NCI-H2171 treated with DMSO at 0.1 percent for 48 hours (cell line): ENCODE measurements around the gene MYOZ1.
"Not testable (repeated sequence)": the region's sequence is repeated elsewhere in the genome, so short reads cannot be mapped to it uniquely, and the experiment has no call there.

ENCODE experiments used
- DNase-seq: peaks from one replicate; lab custom pipeline; 2025; lab: John Stamatoyannopoulos, UW

Gene MYOZ1

GRCh38 chr10:73647211-73647874 lies 6.1 kb upstream of the MYOZ1 start:
- DNase-seq = peak; percentile 50

GRCh38 chr10:73646598-73647041 lies 5.3 kb upstream of the MYOZ1 start:
- DNase-seq = no peak

GRCh38 chr10:73645251-73645650 lies 4.0 kb upstream of the MYOZ1 start:
- DNase-seq = no peak

- DNase-seq = no peak
These were observed 3.5 kb upstream of the MYOZ1 start for GRCh38 chr10:73644767-73645166.

DNA sequence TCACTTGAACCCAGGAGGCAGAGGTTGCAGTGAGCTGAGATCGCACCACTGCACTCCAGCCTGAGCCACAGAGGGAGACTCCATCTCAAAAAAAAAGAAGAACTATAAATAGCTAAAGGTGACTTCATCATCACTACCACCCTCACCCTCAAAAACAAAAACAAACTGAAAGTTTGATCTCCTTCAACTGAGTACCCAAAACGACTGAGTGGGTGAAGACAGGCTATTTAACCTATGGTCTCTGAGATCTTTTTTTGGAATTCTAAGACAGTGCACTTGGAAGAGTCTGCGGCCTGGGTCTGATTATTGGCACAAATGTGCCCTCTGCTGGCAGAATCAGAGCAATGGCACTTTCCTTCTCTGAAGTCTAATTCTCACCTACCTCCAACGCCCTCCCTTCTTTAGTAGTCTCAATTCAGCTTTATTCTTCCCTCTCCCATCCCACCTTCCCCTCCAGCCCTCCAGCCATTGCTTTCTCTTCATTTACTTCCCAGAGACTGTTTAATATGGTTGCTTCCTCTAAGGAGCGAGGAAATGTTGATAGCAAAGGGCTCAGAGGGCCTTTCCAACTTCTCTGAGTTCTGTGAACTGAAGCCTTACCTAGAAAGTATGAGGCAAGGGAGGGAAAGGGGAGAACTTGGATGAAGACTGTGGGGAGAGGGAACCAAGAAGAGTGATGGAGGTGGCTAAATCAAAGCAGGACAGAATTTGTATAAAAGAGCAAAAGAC lies 2.9 kb upstream of the MYOZ1 start:
- peak; percentile 71 for DNase-seq

DNA sequence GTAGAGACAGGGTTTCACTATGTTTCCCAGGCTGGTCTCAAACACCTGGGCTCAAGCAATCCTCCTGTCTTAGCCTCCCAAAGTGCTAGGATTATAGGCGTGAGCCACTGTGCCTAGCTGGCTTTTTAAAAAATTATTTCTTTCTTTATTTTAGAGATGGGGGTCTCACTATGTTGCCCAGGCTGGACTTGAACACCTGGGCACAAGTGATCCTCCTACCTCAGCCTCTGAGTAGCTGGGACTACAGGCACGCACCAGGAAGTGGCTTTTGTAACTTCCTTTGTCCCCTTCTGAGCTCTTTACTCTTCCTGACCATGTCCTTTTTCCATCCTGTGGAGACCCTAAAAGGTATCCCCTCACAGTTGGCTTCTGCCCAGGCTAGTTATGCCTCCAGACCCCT lies 2.1 kb upstream of the MYOZ1 start:
- DNase-seq = no peak

GRCh38 chr10:73639286-73639685 lies 2.0 kb downstream of the MYOZ1 start:
- DNase-seq = no peak

- no peak for DNase-seq
These were observed 5.5 kb downstream of the MYOZ1 start for GRCh38 chr10:73635781-73636180.

DNA sequence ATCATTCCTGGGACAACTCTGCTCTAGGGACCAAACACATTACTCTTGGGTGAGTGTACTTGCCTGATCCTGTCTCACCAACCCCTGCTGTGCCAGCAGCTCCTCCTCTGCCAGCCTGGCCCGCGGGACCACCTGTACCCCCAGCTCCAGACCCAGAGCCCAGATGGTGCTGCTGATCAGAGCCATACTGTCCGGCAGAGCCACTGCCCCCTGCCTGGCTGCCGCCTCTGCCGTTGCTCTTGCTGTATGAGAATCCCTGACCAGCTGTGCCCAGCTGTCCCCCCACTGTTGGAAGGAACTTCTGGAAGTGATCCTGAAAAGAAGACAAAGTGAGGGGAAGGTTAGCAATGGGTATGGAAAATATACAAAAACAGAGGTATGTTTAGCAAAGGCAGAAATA lies 6.9 kb downstream of the MYOZ1 start:
- peak; percentile 27 for DNase-seq

GRCh38 chr10:73629165-73629564 lies 12.1 kb downstream of the MYOZ1 start:
- DNase-seq = no peak

- no peak for DNase-seq
These were observed 12.9 kb downstream of the MYOZ1 start for GRCh38 chr10:73628405-73628804.

- DNase-seq = no peak
These were observed 14.0 kb downstream of the MYOZ1 start for GRCh38 chr10:73627300-73627699.

DNA sequence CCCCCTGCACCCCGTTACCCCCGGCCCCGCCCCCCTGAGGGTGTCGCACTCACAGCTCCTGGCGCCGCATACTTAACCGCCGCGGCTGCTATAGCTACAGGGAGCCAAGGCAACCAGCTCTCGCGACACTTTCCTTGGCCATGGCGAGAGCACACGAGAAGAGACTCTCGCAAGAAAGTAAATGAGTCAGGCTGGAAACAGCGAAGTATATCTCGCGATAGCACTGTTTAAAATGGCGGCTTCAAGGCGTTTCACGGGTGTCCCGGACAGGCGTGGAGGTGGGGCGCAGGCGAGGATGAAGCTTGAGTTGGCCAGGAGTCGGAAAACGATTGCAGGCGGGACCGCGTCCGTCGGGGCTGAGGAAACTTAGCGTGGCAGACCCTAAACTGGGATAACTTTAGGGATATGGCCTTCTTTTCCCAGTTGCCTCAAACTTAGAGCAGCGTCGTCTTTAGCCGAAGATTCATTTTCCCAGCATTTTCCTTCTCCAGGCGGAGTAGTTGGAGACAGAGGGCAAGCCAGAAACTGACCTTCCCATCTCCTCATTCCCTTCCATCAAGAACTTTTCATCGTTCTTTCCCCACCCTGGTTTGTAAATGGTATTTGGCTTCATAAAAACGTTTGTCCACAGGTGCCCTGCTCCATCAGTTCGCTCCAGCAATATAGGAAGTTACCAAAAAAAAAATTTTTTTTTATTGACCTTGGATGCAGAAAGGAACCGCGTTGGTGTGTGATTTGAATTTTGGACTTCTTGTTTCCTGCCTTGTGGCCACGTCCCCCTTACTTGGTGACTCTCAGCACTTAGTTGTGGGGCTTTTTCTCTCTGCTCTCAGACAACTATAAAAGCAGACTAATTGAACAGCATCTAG lies 15.2 kb downstream of the MYOZ1 start:
- DNase-seq = peak; percentile 92

DNA sequence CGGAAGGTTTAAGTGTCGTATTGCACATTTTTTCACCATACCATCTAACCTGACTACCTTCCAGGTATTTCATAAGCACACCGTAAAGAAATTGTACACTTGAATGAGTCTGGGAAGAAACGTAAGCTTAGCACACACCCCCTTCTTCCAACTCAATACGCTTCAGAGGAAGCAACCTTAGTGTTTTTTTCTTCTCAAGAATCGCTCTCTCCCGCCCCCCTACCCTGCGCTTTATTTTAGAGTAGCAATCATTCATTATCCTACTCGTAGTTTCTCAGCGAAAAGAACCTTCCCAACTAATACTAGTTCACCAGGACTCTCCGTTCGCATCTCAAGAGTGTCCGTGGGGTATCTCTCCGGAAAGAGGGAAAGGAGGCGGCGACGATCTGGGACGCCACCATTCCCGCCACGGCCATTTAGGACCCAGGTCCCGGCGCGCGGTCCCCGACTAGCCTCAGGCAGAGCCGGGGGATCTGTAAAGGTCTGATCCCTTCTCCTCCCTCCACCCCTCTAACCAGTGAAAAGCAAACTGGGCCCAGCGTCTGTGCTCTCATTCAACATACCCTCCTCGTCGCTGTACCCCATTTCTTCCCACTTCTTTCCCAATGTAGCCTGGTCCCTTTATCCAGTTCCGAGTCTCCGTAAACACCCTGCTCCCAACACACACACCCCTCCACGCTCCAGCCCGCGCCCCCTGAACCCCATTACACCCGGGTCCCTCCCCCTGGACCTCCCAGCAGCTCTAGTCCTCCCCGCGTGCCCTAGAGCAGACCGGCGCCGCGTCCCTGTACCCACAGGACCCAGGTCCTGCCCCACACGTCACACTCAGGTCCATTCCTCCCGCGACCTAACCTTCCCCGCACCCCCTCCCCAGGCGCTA lies 16.0 kb downstream of the MYOZ1 start:
- peak; percentile 57 for DNase-seq

DNA sequence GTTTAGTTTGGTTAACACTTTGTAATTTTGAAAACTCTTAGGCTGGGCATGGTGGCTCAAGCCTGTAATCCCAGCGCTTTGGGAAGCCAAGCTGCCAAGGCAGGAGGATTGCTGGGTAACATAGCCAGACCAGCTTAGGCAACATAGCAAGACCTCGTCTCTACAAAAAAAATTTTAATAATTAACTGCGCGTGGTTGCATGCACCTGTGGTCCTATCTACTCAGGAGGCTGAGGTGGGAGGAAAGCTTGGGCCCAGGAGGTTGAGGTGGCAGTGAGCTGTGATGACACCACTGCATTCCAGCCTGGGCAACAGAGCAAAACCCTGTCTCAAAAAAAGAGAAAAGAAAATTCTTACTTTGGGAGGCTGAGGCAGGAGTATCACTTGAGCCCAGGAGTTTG lies 18.2 kb downstream of the MYOZ1 start:
- no peak for DNase-seq

DNA sequence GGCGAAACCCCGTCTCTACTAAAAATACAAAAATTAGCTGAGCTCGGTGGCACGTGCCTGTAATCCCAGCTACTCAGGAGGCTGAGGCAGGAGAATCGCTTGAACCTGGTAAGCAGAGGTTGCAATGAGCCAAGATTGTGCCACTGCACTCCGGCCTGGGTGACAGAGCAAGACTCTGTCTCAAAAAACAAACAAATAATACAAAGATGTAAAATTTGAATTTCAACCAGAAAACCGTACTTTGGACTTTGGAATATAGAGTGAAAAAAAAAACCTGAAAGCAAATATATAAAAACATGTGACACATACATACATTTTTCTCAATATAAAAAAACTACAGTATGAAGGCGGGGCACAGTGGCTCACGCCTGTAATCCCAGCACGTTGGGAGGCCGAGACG lies 20.3 kb downstream of the MYOZ1 start:
- not testable (repeated sequence) for DNase-seq

GRCh38 chr10:73617143-73617542 lies 24.1 kb downstream of the MYOZ1 start:
- not testable (repeated sequence) for DNase-seq

GRCh38 chr10:73614720-73615119 lies 26.6 kb downstream of the MYOZ1 start:
- DNase-seq = no peak

DNA sequence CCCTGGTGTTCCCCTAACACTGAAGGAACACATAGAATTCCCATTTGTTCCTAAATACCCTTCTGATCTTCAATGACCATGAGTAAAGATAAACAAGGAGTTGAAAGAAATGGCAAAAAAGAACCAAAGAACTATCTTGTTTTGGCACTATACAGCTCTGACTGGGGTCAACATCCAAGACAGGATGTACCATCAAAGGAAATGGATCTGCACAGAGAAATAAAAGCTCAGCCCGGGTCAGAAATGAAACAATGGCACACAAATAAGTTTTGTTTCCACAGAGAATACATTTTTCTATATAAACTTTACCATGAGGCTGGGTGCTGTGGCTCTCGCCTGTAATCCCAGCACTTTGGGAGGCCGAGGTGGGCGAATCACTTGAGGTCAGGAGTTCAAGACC lies 32.2 kb downstream of the MYOZ1 start:
- no peak for DNase-seq

DNA sequence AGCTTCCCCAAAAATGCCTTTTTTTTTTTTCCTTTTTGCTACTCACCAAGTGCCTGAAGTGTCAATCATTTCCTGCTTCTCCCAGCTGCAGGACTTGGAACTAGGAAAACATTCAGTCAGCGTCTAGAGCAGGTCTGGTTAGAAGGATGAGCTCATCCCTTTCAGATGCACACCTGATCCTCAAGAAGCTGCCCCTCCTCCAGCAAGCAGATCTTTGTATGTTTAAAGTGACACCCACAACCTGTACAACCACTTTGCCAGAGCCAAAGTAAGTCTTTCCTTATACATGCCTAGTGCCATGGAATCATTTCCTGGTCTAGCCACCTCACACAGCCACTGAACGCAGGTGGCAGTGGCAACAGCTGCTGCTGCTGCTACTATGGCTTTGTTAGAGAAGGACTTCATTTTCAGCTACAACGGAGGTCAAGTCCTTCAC lies 39.8 kb downstream of the MYOZ1 start:
- DNase-seq = peak; percentile 34

DNA sequence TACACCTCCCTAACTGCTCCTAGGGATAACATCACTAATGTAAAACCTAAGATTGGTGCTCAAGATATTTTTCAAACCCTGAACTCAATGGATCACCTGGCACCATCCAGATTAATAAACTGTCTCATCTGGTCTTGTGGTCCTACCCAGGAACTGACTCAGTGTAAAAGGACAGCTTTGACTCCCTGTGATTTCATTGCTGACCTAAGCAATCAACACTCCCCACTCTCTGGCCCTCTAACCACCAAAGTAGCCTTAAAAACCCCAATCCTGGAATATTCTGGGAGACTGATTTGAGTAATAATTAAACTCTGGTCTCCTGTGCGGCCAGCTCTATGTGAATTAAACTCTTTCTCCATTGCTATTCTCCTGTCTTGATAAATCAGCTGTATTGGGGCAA lies 43.9 kb downstream of the MYOZ1 start:
- DNase-seq = no peak

- DNase-seq = no peak
These were observed 47.5 kb downstream of the MYOZ1 start for GRCh38 chr10:73593812-73594211.
